ENCODE data around the gene HIGD2B.
"Not testable (repeated sequence)": the region's sequence is repeated elsewhere in the genome, so short reads cannot be mapped to it uniquely, and the experiment has no call there.

Gene HIGD2B

GRCh38 chr15:72722071-72722696 lies 36.2 kb upstream of the HIGD2B start:
- Histone ChIP-seq H3K27me3 (ENCODE audit: control insufficient read depth, insufficient read depth, low read length) (no peaks in the 10 kb centered on the region), H3K4me1 (ENCODE audit: control insufficient read depth, insufficient read depth, low read length) (0 out of 2 replicates have a peak, but pooled peaks cover 5% of the 10 kb centered on the region), H3K27ac (ENCODE audit: low read depth, low read length) (no peak overlapping the region), H3K9ac (ENCODE audit: low read depth, low read length) (no peak overlapping the region), H3K36me3 (ENCODE audit: control insufficient read depth, insufficient read depth, low read length) (peaks cover 20% of the 10 kb centered on the region), H3K4me3 (ENCODE audit: low read depth, low read length) (no peak overlapping the region), H3K9me3 (ENCODE audit: control insufficient read depth, insufficient read depth, low read length) (no peaks in the 10 kb centered on the region)

DNA sequence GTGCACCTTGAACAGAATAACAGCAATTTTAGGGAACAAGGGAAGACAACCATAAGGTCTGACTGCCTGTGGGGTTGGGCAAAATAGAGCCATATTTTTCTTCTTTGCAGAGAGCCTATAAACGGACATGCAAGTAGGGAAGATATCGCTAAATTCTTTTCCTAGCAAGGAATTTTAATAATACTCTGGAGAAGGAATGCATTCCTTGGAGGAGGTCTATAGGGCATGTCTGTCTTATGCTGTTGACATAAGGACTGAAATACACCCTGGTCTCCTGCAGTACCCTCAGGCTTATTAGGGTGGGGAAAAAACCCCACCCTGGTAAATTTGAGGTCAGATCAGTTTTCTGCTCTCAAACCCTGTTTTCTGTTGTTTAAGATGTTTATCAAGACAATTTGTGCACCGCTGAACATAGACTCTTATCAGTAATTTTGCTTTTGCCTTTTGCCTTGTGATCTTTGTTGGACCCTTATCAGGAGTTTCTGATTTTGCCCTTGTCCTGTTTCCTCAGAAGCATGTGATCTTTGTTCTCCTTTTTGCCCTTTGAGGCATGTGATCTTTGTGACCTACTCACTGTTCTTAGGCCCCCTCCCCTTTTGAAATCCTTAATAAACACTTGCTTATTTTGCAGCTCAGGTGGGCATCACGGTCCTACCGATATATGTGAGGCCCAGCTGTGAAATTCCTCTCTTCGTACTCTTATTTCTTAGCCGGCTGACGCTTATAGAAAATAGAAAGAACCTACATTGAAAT lies 22.7 kb upstream of the HIGD2B start:
- not testable (repeated sequence) for H3K9me3 ChIP-seq (ENCODE audit: control insufficient read depth, insufficient read depth, low read length); H3K27ac ChIP-seq (ENCODE audit: low read depth, low read length); H3K4me1 ChIP-seq (ENCODE audit: control insufficient read depth, insufficient read depth, low read length); H3K9ac ChIP-seq (ENCODE audit: low read depth, low read length); H3K4me3 ChIP-seq (ENCODE audit: low read depth, low read length); H3K27me3 ChIP-seq (ENCODE audit: control insufficient read depth, insufficient read depth, low read length)
- peaks cover 23% of the 10 kb centered on the region for H3K36me3 ChIP-seq (ENCODE audit: control insufficient read depth, insufficient read depth, low read length)

DNA sequence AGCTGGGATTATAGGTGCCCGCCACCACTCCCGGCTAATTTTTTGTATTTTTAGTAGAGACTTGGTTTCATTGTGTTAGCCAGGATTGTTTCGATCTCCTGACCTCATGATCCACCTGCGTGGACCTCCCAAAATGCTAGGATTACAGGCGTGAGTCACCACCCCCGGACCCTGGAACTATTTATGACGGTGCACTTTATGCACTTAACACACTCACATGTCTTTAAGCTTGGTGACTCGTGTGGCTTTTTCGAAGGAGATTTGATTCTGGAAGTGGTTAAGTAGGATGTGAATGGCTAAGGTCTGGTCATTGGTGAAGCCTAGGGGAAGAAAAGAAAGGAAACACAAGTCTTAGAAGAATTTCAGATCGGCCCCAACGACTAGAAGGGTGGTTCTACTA lies 20.3 kb upstream of the HIGD2B start:
- Histone ChIP-seq H3K27ac (ENCODE audit: low read depth, low read length) (no peak overlapping the region), H3K9ac (ENCODE audit: low read depth, low read length) (no peak overlapping the region), H3K9me3 (ENCODE audit: control insufficient read depth, insufficient read depth, low read length) (no peaks in the 10 kb centered on the region)

GRCh38 chr15:72700076-72700475 lies 14.1 kb upstream of the HIGD2B start:
- no peak overlapping the region for H3K9ac ChIP-seq (ENCODE audit: low read depth, low read length)
- H3K27me3 ChIP-seq (ENCODE audit: control insufficient read depth, insufficient read depth, low read length) = no peaks in the 10 kb centered on the region
- H3K4me1 ChIP-seq (ENCODE audit: control insufficient read depth, insufficient read depth, low read length) = no peaks in the 10 kb centered on the region
- H3K4me3 ChIP-seq (ENCODE audit: low read depth, low read length) = no peak overlapping the region
- H3K9me3 ChIP-seq (ENCODE audit: control insufficient read depth, insufficient read depth, low read length) = no peaks in the 10 kb centered on the region
- no peak overlapping the region for H3K27ac ChIP-seq (ENCODE audit: low read depth, low read length)
- no peaks in the 10 kb centered on the region for H3K36me3 ChIP-seq (ENCODE audit: control insufficient read depth, insufficient read depth, low read length)

More for the DNA sequence above, 20.3 kb upstream of the HIGD2B start:
- Histone ChIP-seq H3K27me3 (ENCODE audit: control insufficient read depth, insufficient read depth, low read length) (no peaks in the 10 kb centered on the region), H3K4me1 (ENCODE audit: control insufficient read depth, insufficient read depth, low read length) (no peaks in the 10 kb centered on the region), H3K36me3 (ENCODE audit: control insufficient read depth, insufficient read depth, low read length) (0 out of 2 replicates have a peak, but pooled peaks cover under 1% of the 10 kb centered on the region), H3K4me3 (ENCODE audit: low read depth, low read length) (no peak overlapping the region)

GRCh38 chr15:72698938-72699337 lies 13.0 kb upstream of the HIGD2B start:
- Histone ChIP-seq H3K4me1 (ENCODE audit: control insufficient read depth, insufficient read depth, low read length) (no peaks in the 10 kb centered on the region), H3K9me3 (ENCODE audit: control insufficient read depth, insufficient read depth, low read length) (no peaks in the 10 kb centered on the region), H3K4me3 (ENCODE audit: low read depth, low read length) (no peak overlapping the region), H3K36me3 (ENCODE audit: control insufficient read depth, insufficient read depth, low read length) (no peaks in the 10 kb centered on the region), H3K27me3 (ENCODE audit: control insufficient read depth, insufficient read depth, low read length) (no peaks in the 10 kb centered on the region), H3K9ac (ENCODE audit: low read depth, low read length) (no peak overlapping the region), H3K27ac (ENCODE audit: low read depth, low read length) (no peak overlapping the region)

- Histone ChIP-seq H3K4me3 (ENCODE audit: low read depth, low read length) (no peak overlapping the region), H3K27me3 (ENCODE audit: control insufficient read depth, insufficient read depth, low read length) (no peaks in the 10 kb centered on the region), H3K27ac (ENCODE audit: low read depth, low read length) (no peak overlapping the region), H3K4me1 (ENCODE audit: control insufficient read depth, insufficient read depth, low read length) (no peaks in the 10 kb centered on the region), H3K9ac (ENCODE audit: low read depth, low read length) (no peak overlapping the region), H3K36me3 (ENCODE audit: control insufficient read depth, insufficient read depth, low read length) (no peaks in the 10 kb centered on the region), H3K9me3 (ENCODE audit: control insufficient read depth, insufficient read depth, low read length) (no peaks in the 10 kb centered on the region)
These were observed 5.0 kb upstream of the HIGD2B start for GRCh38 chr15:72690938-72691337.

DNA sequence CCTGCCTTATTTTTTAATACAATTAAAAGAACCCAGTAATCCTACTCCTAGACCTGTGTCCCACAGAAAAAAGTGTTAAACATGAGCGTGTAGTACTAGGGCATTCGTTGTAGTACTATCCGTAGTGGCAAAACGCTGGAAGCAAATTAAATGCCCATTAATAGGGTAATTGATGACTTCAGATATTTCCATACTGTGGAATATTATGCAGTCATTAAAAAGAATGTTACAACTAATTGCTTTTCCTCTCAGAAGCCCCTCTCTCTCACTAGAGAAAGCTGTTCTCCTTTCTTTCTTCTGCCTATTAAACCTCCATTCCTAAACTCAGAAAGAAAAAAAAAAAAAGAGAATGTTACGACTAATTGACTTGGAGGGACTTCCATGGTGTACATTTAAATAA lies 2.7 kb upstream of the HIGD2B start:
- Histone ChIP-seq H3K9ac (ENCODE audit: low read depth, low read length) (no peak overlapping the region), H3K4me1 (ENCODE audit: control insufficient read depth, insufficient read depth, low read length) (no peaks in the 10 kb centered on the region), H3K4me3 (ENCODE audit: low read depth, low read length) (no peak overlapping the region), H3K27ac (ENCODE audit: low read depth, low read length) (no peak overlapping the region), H3K9me3 (ENCODE audit: control insufficient read depth, insufficient read depth, low read length) (no peaks in the 10 kb centered on the region), H3K27me3 (ENCODE audit: control insufficient read depth, insufficient read depth, low read length) (no peaks in the 10 kb centered on the region), H3K36me3 (ENCODE audit: control insufficient read depth, insufficient read depth, low read length) (no peaks in the 10 kb centered on the region)

DNA sequence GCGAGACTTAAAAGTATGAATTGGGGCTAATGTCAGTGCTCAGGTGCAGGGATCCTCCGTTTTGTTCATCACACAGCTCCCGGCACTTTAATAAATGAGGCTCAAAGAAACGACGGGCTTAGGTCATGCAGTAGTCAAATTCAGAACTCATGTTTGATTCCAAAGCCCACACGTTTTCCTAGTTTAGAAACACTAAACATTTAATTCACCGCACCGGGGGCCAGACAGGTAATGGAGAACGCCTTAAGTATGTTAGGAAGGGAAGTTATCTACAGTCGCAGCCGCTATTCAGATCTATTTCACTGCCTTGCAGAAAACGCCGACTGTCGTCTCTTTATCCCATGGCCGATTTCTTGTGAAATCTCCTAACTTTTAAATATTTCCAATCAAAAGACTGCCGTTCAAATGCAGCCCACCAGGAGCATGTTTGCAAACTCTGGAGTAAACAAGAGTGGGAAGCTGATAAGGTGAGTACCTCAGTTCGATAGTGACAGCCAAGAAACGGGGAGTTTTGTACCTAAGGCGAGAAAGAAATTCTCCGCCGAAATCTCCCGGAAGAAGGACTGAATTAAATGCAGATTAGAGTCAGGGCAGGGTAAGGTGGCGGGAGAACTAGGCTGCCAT lies 569 bp downstream of the HIGD2B start:
- Histone ChIP-seq H3K27ac (ENCODE audit: low read depth, low read length) (peak overlapping the region; percentile 95), H3K9me3 (ENCODE audit: control insufficient read depth, insufficient read depth, low read length) (no peaks in the 10 kb centered on the region), H3K27me3 (ENCODE audit: control insufficient read depth, insufficient read depth, low read length) (no peaks in the 10 kb centered on the region), H3K36me3 (ENCODE audit: control insufficient read depth, insufficient read depth, low read length) (no peaks in the 10 kb centered on the region), H3K9ac (ENCODE audit: low read depth, low read length) (peak overlapping the region; percentile 77), H3K4me3 (ENCODE audit: low read depth, low read length) (peak overlapping the region; percentile 81), H3K4me1 (ENCODE audit: control insufficient read depth, insufficient read depth, low read length) (no peaks in the 10 kb centered on the region)

DNA sequence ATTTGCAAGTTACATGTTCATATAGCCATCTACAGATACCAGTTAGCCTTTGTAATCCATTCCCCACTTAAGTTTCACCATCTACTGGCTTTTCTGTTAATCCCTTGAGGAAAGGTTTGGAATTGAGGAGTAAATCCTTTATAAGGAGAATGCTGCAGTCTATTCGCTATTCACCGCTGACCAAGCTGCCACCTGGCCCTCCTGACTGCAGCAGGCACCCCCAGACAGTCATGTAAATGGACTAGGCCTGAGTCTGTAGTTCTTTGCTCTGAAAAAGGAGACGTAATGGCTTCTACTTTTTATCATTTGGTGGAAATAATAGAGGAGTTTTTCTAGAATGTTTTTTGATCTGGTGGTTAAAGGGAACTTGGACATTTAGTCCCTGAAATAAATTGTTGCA lies 3.2 kb downstream of the HIGD2B start:
- no peak overlapping the region for H3K4me3 ChIP-seq (ENCODE audit: low read depth, low read length)
- no peaks in the 10 kb centered on the region for H3K9me3 ChIP-seq (ENCODE audit: control insufficient read depth, insufficient read depth, low read length)
- H3K4me1 ChIP-seq (ENCODE audit: control insufficient read depth, insufficient read depth, low read length) = no peaks in the 10 kb centered on the region
- H3K27me3 ChIP-seq (ENCODE audit: control insufficient read depth, insufficient read depth, low read length) = no peaks in the 10 kb centered on the region
- H3K36me3 ChIP-seq (ENCODE audit: control insufficient read depth, insufficient read depth, low read length) = no peaks in the 10 kb centered on the region
- no peak overlapping the region for H3K9ac ChIP-seq (ENCODE audit: low read depth, low read length)
- no peak overlapping the region for H3K27ac ChIP-seq (ENCODE audit: low read depth, low read length)

- Histone ChIP-seq H3K4me3 (ENCODE audit: low read depth, low read length) (no peak overlapping the region), H3K27me3 (ENCODE audit: control insufficient read depth, insufficient read depth, low read length) (no peaks in the 10 kb centered on the region), H3K9me3 (ENCODE audit: control insufficient read depth, insufficient read depth, low read length) (no peaks in the 10 kb centered on the region)
These were observed 5.1 kb downstream of the HIGD2B start for GRCh38 chr15:72680931-72681330.

DNA sequence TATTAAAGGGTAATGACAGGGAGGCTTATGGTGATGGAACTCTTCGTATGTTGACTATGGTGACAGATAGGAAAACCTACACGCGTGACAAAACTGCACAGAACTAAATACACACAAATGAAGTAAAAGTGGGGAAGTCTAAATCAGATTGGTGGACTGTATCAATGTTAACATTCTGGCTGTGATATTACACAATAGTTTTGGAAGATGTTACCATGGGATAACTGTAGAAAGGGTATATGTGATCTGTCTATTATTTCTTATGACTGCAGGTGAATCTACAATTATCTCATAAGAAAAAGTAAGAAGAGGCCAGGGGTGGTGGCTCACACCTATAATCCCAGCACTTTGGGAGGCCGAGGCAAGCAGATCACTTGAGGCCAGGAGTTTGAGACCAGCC lies 9.1 kb downstream of the HIGD2B start:
- Histone ChIP-seq H3K9me3 (ENCODE audit: control insufficient read depth, insufficient read depth, low read length) (no peaks in the 10 kb centered on the region), H3K9ac (ENCODE audit: low read depth, low read length) (no peak overlapping the region), H3K4me3 (ENCODE audit: low read depth, low read length) (no peak overlapping the region), H3K27me3 (ENCODE audit: control insufficient read depth, insufficient read depth, low read length) (no peaks in the 10 kb centered on the region), H3K27ac (ENCODE audit: low read depth, low read length) (no peak overlapping the region), H3K36me3 (ENCODE audit: control insufficient read depth, insufficient read depth, low read length) (no peaks in the 10 kb centered on the region), H3K4me1 (ENCODE audit: control insufficient read depth, insufficient read depth, low read length) (peaks cover 1% of the 10 kb centered on the region)

More at GRCh38 chr15:72680931-72681330, 5.1 kb downstream of the HIGD2B start:
- Histone ChIP-seq H3K36me3 (ENCODE audit: control insufficient read depth, insufficient read depth, low read length) (no peaks in the 10 kb centered on the region), H3K9ac (ENCODE audit: low read depth, low read length) (no peak overlapping the region), H3K4me1 (ENCODE audit: control insufficient read depth, insufficient read depth, low read length) (no peaks in the 10 kb centered on the region), H3K27ac (ENCODE audit: low read depth, low read length) (no peak overlapping the region)
